PFSK-1 (cell line): Measurements from ENCODE around the gene CNN2.

Experiments
- FOXP2 ChIP-seq: optimal IDR thresholded peaks from 2 replicates; pipeline ENCODE3; 2011; ENCODE audit warnings: borderline replicate concordance, control low read depth, inconsistent platforms; ENCODE audit not compliant: insufficient read depth; ENCODE audit errors: extremely low read length, extremely low read depth
- POLR2AphosphoS5 ChIP-seq: IDR thresholded peaks from 2 replicates; pipeline ENCODE4 v1.6.1; 2012; ENCODE audit warnings: low read depth, mild to moderate bottlenecking, control low read depth, low read length, moderate library complexity
- REST ChIP-seq, 2 experiments: IDR thresholded peaks; 2 replicates each; pipeline versions ENCODE4 v1.6.1 to v1.8.0; 2011 to 2012; ENCODE audit warnings: low read depth in 2 of 2, low read length in 2 of 2, control low read depth in 1 of 2, inconsistent platforms in 1 of 2, mild to moderate bottlenecking in 1 of 2, moderate library complexity in 1 of 2; ENCODE audit not compliant: insufficient read depth in 1 of 2
- SIN3A ChIP-seq: IDR thresholded peaks from 2 replicates; pipeline ENCODE4 v1.6.1; 2012; ENCODE audit warnings: mild to moderate bottlenecking, low read length, moderate library complexity, borderline replicate concordance; ENCODE audit not compliant: insufficient read depth
- TAF1 ChIP-seq: IDR thresholded peaks from 2 replicates; pipeline ENCODE4 v1.6.1; 2012; ENCODE audit warnings: low read length, control low read depth, borderline replicate concordance; ENCODE audit not compliant: insufficient read depth

Gene CNN2

DNA sequence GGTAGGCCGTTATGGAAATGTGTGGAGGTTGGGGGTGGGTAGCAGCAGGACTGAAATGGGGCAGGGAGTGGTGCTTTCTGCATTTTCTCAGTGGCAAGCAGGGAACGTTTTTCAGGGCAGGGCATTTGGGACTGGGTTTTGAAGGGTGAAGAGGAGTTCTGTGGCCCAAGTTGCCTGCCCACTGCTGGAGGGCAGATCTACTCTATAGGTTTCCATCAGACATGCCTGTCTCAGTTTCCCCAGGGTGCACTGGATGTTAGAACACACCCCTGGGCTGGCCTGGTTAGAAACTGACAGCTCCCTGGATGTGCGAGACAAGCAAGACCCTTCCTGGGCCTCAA lies 27.1 kb upstream of the CNN2 start:
- no peak for TF ChIP-seq SIN3A
- no peak for TF ChIP-seq TAF1
- no peak for TF ChIP-seq REST (IDR thresholded peaks at IDR 0.05; ENCODE audit: insufficient read depth in 1 of 2, low read depth in 2 of 2, low read length in 2 of 2)
- no peak for TF ChIP-seq POLR2AphosphoS5
- no peak for TF ChIP-seq FOXP2

DNA sequence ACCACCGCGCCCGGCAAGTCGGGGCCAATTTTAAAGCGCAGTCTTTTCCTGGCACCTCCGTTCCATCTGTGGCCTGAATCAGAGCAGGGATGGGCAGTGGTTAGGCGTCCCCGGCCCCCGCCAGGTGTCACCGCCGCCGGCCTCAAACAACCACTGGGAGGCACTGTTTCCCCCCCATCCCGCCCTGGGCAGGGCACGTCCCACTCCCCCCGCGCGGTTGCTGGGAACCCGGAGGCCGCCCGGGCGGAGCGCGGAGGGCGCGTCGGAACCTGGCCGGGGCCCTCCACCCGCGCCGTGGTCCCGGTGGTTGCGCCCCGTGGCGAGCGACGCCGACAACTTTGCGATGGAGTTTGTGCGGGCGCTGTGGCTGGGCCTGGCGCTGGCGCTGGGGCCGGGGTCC lies 26.3 kb upstream of the CNN2 start, which contains the start of gene GRIN3B:
TSS of gene GRIN3B (plus strand) at position 325 of the 400 bp plus-strand sequence. CDS start at position 344, 19 bp downstream.
- TF ChIP-seq REST (IDR thresholded peaks at IDR 0.05; ENCODE audit: insufficient read depth in 1 of 2, low read depth in 2 of 2, low read length in 2 of 2) (no peak), POLR2AphosphoS5 (no peak), TAF1 (no peak), SIN3A (no peak), FOXP2 (no peak)

DNA sequence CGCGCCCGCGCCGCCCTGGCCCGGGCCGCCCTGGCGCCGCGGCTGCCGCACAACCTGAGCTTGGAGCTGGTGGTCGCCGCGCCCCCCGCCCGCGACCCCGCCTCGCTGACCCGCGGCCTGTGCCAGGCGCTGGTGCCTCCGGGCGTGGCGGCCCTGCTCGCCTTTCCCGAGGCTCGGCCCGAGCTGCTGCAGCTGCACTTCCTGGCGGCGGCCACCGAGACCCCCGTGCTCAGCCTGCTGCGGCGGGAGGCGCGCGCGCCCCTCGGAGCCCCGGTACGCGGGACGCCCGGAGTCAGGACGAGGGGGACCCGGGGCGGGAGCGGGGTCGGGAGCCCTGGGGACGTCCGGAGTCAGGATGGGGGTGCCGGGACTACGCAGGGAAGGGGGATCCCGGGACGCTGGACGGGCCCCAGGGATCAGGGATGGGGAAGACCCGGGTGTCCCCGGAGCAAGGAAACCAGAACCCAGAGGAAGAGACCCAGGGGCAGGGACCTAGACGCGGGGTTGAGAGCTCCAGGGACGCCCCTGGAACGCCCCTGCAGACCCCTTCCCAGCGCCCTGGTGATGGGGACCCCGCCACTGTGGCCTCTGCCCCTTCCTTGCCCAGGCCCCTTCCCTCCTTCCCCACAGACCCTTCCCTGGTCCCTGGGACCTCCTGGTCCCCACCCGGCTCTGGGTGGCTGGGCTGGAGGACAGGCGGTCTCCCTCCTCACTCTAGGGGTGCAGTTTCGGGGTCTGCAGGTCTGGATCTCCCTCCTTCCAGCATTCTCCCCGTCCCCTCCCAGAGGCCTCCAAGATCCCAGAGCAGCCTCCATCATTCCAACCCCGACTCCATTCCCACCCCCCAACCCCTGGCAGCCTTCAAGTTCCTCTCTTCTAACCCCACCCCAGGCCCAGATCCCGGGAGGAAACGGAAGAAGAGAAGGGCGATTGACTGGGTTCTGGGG lies 25.5 kb upstream of the CNN2 start:
- TF ChIP-seq SIN3A (no peak), FOXP2 (no peak), TAF1 (no peak), POLR2AphosphoS5 (no peak), REST (IDR thresholded peaks at IDR 0.05; ENCODE audit: insufficient read depth in 1 of 2, low read depth in 2 of 2, low read length in 2 of 2) (no peak)

DNA sequence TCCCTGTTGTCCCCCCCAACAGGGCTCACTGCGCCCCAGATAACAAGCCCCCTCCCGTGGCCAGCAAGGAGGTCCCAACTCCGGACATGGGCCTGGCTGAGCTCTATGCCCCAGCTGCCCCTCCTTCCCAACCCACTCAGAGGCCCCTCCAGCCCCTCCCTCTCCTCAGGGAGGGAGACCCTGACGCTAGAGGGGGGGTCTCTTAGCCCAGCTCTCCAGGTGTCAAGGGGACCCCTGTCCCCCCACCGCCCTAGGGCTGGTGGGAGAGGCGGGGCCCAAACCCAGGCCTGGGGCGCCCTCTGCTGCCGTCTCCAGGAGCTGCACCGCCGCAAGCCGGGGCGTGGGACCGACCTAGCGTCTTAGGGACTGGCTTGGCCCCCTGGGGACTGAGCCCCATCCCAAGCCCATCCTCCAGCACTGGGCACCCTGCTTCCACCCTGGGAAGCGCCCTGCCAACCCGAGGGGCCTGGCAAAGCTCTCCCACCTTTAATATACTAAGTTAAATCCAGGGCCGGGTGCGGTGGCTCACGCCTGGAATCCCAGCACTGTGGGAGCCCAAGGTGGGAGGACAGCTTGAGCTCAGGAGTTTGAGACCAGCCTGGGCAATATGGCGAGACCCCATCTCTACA lies 24.8 kb upstream of the CNN2 start:
- TF ChIP-seq FOXP2 = peak; percentile 23
- no peak for TF ChIP-seq TAF1
- TF ChIP-seq REST (IDR thresholded peaks at IDR 0.05; ENCODE audit: insufficient read depth in 1 of 2, low read depth in 2 of 2, low read length in 2 of 2) = no peak
- TF ChIP-seq POLR2AphosphoS5 = no peak
- no peak for TF ChIP-seq SIN3A
